ENCODE data around the gene OSBPL6.

GRCh38 chr2:178269438-178270224 lies 75.3 kb downstream of the OSBPL6 start:
- no peak for TF ChIP-seq ARNT (IDR thresholded peaks at IDR 0.05)
- no peak for TF ChIP-seq FOXM1 (IDR thresholded peaks at IDR 0.05; ENCODE audit: borderline replicate concordance)
- TF ChIP-seq TARDBP (IDR thresholded peaks at IDR 0.05) = no peak
- no peak for TF ChIP-seq HDGF (IDR thresholded peaks at IDR 0.05; ENCODE audit: borderline replicate concordance)
- TF ChIP-seq BHLHE40 (IDR thresholded peaks at IDR 0.05; ENCODE audit: borderline replicate concordance) = no peak
- no peak for TF ChIP-seq FOXK2 (IDR thresholded peaks at IDR 0.05)
- TF ChIP-seq FOXA1 (IDR thresholded peaks at IDR 0.05) = no peak
- no peak for TF ChIP-seq CTBP1 (IDR thresholded peaks at IDR 0.05; ENCODE audit: borderline replicate concordance)
- no peak for TF ChIP-seq ELF4 (IDR thresholded peaks at IDR 0.05)
